T-helper 22 cell (primary cell): ENCODE measurements around the gene NPHS1.

Experiments used
- DNase-seq: peaks from one replicate; pipeline ENCODE4 v3.0.0-alpha.2; 2020; ENCODE audit warnings: low read depth

The NPHS1 gene

DNA sequence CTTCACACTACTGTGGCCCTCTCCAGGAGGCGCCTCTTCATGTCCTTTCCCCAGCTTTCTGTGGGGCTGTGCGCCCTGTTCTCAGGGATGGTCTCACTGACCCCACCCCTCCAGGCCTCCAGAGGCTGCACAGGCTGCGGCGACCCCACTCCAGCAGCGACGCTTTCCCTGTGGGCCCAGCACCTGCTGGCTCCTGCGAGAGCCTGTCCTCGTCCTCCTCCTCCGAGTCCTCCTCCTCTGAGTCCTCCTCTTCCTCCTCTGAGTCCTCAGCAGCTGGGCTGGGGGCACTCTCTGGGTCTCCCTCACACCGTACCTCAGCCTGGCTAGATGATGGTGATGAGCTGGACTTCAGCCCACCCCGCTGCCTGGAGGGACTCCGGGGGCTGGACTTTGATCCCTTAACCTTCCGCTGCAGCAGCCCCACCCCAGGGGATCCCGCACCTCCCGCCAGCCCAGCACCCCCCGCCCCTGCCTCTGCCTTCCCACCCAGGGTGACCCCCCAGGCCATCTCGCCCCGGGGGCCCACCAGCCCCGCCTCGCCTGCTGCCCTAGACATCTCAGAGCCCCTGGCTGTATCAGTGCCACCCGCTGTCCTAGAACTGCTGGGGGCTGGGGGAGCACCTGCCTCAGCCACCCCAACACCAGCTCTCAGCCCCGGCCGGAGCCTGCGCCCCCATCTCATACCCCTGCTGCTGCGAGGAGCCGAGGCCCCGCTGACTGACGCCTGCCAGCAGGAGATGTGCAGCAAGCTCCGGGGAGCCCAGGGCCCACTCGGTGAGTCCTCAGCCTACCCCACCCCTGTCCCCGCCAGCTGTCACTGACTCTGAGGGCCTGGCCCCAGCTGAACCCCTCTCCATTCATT lies 65.8 kb downstream of the NPHS1 start:
- no peak for DNase-seq

DNA sequence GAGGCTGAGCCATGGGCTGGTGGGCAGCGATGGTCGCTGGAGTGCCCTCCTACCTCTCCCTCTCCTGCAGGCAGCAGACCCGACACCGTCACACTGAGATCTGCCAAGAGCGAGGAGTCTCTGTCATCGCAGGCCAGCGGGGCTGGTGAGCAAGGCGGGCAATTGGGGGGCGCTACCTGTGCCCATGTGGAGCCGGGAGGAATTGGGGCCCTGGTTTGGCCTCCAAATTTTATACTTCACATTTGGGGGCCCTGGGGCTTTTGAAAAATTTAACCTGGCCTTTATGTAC lies 67.0 kb downstream of the NPHS1 start:
- DNase-seq = no peak

DNA sequence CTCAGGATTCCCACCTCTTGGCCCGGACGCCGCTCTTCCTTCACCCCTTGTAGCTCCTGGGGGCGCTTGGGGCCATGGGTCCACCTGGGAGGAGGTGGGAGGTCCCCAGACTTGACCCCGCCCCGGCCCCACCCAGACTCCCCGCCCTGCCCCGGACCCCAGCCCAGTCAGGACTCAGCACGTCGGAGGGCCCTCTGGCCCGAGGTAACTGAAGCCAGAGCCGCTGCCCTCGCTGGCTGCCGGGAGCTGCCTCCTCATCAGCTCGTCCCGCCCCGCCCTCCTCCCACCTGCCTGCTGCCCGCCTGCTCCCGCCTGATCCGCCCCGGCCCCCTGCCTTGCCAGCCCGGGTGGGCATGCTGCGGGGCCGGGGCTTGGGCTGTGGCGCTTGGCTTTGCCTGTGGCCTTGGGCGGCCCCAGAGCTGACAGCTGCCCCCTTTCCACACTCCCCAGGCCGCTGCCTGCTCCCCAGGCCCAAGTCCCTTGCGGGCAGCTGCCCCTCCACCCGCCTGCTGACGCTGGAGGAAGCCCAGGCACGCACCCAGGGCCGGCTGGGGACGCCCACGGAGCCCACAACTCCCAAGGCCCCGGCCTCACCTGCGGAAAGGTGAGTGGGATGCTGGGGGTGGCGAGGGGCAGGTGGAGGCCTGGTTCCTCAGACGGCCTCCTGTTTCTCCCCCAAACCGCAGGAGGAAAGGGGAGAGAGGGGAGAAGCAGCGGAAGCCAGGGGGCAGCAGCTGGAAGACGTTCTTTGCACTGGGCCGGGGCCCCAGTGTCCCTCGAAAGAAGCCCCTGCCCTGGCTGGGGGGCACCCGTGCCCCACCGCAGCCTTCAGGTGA lies 67.6 kb downstream of the NPHS1 start:
- no peak for DNase-seq

DNA sequence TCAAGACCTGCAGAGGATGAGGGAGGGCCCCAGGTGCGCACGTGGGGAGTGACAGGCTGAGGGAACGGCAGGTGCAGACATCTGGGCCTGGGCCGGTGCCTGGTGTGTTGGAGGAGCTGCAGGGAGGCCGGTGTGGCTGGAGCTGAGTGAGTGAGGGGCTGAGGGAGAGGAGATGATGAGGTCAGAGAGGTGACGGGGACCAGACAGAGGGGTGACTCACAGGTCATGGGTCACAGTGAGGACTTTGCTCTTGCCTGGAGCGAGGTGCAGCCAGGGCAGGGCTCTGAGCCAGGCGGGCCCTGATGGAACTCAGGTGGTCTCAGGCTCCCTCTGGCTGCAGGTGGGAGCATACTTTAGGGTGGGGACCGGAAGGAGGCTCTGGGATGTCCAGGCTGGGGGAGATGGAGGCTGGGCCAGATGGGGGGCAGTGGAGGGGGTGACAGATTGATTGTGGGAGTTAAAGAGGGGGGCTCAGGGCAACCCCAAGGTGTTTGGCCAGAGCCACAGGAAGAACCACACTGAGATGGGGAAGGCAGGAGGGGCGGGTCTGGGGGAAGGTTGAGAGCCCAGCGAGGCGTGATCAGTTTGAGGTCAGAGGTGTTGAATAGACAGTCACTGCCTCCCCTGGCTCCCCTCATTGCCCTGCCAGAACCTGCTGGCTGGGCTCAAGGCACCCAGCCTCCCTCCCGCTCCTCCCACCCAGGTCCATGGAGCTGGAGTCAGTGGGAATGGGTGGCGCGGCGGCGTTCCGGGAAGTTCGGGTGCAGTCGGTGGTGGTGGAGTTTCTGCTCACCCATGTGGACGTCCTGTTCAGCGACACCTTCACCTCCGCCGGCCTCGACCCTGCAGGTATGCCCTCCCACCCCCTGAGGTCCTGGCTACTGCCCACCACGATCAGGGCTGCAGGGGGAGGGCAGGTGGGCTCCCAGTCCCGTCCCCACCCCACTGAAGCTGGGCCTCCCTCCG lies 68.6 kb downstream of the NPHS1 start:
- no peak for DNase-seq

DNA sequence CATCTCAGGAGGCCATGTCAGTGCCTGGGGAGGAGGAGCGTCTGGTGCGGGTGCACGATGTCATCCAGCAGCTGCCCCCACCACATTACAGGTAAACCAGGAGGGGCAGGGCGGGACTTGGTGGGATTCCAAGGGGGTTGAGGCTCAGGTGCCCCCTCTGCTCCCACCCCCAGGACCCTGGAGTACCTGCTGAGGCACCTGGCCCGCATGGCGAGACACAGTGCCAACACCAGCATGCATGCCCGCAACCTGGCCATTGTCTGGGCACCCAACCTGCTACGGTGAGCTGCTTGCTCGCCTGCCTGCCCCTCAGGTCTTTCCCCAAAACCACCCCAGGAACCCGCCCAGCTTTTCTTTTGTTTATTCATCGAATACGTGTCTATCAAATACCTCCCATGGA lies 69.7 kb downstream of the NPHS1 start:
- DNase-seq = no peak

DNA sequence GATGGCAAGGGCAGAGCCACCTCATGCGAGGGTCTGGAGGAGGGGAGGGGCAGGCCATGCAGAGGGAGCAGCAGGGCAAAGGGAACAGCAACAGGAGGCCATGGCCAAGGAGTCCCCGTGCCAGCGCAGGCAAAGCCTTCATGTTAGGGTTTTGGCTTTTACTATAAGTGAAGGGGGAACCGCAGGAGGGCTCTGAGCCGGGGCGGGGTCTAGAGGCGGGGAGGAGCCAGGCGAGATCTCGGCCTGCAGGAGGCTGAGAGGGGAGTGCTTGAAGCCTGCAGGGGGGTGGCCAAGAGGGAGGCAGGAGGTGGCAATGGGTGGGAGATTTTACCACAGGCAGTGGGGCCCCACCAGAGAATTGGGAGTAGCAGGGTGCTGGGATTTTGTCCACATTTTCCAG lies 70.7 kb downstream of the NPHS1 start:
- DNase-seq = no peak

DNA sequence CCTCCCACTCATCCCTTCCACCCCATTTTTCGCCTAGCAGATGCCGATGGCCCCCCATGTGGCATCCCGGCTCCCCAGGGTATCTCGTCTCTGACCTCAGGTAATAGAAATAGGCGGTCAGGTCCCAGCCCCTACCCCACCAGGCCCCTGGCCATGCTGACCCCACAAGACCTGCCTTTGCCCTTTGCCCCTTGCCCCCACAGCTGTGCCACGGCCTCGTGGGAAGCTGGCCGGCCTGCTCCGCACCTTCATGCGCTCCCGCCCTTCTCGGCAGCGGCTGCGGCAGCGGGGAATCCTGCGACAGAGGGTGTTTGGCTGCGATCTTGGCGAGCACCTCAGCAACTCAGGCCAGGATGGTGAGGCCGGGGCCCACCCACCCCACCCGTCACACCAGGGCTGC lies 71.6 kb downstream of the NPHS1 start:
- no peak for DNase-seq

DNA sequence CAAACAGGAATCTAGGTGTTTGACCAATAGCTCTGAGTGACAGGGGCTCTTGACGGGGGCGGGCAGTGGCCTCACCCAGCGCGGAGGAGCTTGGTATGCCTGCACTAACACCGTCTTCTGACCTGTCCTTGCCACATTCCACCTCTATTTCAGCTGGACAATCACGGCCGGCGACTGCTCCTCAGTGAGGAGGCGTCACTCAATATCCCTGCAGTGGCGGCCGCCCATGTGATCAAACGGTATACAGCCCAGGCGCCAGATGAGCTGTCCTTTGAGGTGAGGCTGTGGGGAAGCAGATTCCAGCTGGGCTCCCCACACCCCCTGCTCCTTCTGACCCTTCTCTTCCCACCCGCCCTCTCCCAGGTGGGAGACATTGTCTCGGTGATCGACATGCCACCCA lies 72.2 kb downstream of the NPHS1 start:
- no peak for DNase-seq

DNA sequence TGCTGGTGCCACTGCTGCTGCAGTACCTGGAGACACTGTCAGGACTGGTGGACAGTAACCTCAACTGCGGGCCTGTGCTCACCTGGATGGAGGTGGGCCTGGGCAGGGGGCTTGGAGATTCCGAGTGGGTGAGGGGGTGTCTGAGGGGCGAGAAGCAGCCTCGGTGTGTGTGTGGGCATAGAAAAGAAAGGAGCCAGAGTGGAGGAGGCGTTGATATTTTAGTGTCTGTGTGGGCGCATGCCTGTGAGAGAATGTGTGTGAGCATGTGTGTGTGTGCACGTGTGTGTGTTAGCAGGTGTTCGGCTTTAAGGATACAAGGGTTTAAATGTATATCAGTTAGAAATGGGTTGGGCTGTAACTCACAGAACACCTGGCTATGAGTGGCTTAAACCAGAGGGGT lies 73.3 kb downstream of the NPHS1 start:
- no peak for DNase-seq

DNA sequence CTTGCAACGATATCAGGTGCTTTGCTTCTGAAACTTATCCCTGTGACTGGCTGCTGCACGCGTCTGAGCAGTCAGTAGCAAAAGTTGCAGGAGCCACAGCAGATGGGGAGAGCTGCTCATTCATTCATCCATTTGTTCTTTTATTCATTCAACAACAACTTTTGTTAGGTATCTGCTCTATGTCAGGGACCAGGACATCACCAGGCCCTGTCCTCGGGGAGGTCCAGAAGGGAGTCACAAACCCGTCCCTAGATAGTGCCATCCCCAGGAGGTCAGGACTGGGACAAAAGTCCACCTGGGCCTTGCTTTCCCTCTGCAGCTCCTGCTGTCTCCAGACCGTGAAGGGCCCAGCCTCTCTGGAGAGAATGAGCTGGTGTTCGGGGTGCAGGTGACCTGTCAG lies 74.3 kb downstream of the NPHS1 start:
- no peak for DNase-seq

DNA sequence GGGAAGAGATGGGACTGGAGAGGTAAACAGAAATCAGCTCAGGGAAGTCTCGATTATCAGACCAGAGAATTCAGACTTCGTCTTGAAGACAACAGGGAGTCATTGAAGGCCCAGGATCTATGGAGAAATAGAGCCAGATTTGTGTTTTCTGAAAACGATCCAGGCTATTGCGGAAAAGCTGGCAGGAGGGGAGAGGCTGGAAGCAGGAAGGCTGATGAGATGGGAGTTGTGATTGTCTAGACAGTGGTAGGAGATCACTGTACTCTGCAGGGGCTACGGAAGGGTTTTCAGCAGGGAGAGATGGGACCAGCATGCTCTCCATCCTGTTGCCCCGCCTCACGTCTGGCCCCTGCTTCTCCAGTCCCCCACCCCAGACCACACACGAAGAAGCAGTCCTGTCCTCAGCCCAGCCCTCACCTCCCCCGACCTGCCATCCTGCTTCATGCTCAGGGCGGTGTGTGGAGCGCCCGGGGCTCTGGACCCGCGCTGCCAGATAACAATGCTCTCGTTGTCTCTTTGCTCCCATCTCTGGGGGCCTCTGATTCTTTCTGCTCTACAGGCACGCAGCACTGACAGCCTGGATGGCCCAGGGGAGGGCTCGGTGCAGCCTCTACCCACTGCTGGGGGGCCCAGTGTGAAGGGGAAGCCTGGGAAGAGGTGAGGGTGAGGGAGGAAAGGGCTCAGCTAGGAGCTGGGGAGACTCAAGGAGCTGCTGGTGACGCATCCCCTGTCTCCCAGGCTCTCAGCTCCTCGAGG lies 75.0 kb downstream of the NPHS1 start:
- no peak for DNase-seq

DNA sequence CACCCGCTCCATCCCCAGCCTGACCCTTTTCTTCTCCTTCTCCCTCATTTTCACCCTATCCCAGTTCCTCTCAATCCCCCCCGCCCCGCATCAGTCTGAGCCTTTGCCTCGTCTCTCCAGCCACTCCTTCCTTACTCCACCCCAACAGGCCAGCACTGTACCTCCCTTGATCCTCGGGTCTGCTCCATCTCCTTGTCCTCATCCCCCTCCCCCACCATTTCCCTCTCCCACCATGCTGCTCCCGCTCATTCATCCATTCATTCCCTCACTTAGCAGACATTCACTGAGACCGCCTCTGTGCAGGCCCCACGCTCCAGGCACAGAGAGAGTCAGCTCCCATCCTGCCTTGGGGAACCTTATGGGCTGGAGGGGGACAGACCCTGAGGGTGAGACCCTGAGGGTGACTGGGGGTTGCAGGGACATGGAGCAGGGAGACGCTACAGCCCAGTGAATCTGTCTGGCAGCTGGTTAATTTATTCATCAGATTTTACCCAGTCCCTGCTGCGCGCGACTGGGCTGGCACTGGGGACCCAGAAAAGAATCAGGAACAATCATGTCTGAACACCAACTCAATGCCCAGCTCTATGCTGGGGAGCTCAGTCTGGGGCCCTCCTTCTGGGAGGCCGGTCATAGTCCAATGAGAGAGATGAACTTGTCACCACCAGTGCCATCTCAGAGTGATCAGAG lies 76.1 kb downstream of the NPHS1 start:
- no peak for DNase-seq
